HL-60 (cell line): ENCODE data around the gene ADSL.

ENCODE experiments used
- CTCF ChIP-seq: IDR thresholded peaks from one replicate; pipeline ENCODE4 v1.5.1; 2011; ENCODE audit warnings: low read length, control low read depth, inconsistent platforms; ENCODE audit not compliant: insufficient read depth
- GABPA ChIP-seq: IDR thresholded peaks from 2 replicates; pipeline ENCODE4 v1.6.1; 2012; ENCODE audit warnings: low read depth
- POLR2AphosphoS5 ChIP-seq: IDR thresholded peaks from 2 replicates; pipeline ENCODE4 v1.6.1; 2012; ENCODE audit warnings: low read depth

GRCh38 chr22:40314041-40314440, 32.3 kb upstream of the ADSL start:
- TF ChIP-seq CTCF (no peak), GABPA (no peak), POLR2AphosphoS5 (no peak)
